NCI-H1694 (cell line): ENCODE data around the gene MRGPRF.

Source experiments
- DNase-seq: peaks from one replicate; lab custom pipeline; 2025; lab: John Stamatoyannopoulos, UW

MRGPRF gene

DNA sequence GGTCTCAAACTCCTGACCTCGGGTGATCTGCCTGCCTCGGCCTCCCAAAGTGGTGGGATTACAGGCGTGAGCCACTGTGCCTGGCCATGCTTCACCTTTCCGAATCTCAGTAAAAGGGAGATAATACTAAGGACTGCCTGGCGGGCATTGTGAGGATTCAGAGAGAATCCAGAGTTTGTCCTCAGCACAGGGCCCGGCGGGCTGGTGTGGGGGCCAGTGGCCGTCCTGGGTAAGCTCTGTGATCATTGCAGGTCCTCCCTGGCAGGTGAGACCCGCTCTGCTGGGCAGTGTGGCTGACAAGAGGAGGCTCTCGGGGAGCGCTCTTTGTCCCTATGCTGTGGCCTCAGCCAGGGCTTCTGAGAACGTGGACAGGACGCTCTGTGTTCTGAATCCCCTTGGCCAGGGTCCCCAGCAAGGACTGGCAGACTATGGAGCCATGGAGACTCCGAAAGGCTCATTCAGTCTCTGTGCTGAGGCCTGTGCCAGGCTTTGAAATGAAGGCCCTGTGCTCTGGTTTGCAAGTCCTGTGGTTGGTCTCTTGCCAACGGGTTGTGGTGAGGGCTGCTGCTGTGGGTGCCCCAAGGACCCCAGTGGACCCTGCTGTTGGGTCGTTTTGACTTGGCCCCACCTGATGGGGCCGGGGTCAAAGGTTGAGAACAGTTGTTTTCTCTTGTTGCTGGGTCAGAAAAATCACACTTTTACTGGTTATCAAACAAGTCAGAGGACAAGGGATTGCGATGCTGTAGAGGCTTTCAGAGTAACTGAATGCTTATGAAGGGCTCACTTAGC lies 37.7 kb upstream of the MRGPRF start:
- DNase-seq, result no peak

DNA sequence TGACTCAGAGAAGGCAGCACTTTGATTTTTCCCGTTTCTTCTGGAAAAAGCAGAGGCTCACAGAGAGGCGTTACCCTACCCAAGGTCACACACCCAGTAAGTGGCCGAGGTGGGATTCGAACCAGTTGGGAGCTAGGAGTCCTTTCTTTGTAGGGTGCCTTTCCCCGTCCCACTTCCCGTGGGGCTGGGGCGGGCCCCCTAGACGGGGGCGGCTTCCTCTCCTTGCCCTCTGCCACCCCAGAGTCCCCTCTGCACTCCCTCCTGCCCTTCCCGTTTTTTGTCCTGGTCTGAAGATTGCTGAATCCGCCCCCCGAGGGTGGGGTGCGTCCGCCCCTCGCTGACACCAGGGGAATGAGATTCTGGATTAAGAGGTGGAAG lies 36.4 kb upstream of the MRGPRF start:
- no peak for DNase-seq

DNA sequence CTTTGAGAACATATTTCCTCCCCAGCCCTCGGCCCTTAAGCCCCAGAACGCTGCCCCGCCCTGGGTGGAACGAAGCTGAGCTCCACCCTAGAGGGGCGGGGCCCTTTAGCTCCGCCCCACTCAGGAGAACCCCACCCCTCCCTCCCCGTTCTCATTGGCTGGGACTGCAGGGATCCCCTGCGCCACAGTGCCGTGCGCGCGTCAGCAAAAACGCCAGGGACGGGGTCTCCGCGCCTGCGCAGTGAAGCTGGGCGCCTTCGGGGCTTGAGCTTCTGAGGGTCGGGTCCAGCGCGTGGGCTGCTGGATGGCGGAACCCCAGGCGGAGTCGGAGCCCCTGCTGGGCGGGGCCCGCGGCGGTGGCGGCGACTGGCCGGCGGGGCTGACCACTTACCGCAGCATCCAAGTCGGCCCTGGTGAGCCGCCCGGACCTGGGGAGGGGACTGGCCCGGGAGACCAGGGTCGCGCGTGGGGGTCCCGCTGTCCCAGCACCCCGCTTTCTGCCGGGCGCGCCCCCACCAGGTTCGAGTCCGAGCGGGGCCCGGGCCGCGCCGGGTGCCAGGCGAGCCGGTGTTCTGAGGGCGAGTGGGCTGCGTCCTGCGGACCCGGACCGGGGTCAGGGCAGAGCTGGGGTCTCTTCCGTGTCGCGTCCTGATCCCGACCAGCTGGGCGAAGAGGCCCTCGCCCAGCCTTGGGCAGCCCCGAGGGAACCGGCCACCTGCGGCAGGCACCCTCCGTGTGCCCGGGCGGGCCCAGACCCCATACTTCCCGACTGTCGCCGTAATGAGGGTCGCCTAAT lies 35.8 kb upstream of the MRGPRF start, which contains the start of gene TPCN2:
TPCN2 (plus strand) TSS at position 239 of the 796 bp plus-strand sequence; CDS start at position 305, 66 bp downstream.
- peak; percentile 78 for DNase-seq

DNA sequence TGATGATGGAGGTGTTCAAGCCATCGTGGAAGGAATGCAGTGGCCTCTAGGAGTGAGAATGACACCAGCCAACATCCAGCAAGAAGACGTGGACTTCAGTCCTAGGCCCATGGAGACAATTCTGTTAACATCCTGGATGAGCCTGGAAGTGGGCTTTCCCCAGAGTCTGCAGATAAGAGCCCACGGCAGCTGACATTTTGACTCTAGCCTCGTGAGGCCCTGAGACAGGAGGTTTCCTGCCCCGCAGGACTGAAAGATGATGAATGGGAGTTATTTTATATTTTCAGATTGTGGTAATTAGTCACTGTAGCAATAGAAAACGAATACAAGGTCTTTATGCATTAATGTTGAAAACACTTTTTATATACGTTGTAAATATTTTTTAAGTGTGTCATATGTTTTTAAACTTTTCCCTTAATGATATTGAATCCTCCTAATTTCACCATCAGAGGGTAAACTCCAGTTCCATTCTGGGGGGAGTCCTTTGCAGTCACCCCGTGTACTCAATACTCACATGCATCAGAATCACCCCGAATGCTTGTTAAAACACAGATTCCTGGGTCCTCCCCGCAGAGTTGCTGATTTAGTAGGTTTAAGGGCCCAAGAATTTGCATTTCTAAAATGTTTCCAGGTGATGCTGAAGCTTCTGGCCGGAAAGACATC lies 35.1 kb upstream of the MRGPRF start:
- DNase-seq, result no peak

DNA sequence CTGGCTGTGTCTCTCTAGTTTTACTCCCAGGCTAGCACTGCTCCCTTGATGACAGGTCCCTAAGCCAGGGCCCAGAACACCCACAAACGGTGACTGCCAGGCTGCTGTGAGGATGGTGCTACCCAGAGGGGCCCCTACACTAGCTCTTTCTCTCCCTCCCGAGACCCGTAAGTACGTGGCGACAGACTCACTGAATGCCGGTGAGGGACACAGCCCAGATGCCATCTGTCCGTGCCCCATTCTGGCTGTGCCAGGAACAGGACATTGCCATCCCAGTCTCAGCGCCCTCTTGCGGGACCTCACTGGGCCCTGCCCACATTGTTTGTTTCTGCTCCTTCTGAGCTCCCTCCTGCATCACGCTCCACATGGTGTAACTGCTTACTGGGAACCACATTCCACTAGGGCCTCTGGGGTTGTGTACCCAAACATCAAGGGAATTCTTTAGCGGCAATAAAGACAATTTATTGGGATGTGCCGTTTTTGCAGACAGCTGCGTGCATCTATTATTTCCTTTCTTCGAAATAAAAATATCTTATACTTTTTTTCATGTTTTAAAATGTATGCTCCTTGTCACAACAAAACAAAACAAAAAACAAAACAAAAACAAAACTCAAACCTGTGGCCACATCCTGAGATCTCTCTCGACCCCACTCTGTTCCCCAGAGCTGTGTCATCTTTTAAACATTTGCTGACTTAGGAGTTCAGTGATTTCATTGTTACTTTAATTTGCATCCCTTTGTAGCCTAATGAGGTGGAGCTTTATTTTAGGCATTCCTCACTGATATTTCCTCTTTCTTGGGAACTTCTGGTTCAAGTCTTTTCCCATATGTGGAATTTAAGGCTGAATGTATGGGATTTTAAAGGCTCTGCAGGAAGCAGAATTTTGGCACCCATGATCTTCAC lies 31.3 kb upstream of the MRGPRF start:
- DNase-seq, result peak; percentile 49

DNA sequence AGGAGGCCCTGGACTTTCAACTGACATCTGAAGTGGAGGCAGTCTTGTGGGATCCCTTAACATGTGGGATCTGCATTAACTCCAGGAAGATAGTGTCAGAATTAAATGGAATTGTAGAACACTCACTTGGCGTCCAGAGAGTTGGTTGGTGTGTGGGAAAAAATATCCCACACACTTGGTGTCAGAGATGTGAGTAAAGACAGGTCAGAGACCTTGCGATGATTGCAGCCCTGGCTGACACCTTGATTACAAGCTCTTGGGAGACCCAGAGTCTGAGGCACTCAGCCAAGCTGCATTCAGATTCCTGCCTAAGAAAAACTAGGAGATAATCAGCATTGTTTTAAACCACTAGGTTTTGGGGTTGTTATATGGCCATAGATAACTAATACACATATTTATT lies 28.5 kb upstream of the MRGPRF start:
- DNase-seq, result no peak

DNA sequence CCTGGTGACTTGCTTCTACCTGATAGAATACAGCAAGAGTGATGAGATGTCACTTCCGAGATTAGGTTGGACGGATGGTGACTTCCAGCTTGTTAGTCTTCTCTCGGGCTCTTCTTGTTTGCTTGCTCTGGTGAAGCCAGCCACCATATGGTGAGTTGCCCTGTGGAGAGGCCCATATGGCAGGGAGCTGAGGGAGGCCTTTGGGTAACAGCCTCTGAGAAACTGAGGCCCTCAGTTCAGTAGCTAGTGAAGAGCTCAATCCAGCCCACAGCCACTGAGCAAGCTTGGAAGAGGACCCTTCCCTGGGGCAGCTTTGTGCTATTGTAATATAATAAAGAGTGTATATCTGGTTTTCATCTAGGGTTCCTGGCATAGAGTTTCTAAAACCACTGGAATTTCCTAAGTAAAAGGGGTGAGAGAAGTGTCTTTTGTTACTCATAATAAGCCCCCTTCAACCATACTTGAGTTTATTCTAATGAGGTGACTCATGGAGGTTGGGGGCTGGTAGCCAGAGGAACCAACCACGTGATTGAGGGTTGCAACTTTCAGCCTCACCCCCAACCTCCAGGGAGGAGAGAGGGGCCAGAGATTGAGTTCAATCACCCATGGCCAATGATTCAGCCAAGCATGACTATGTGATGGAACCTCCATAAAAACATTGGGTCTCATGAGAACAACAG lies 27.7 kb upstream of the MRGPRF start:
- no peak for DNase-seq

DNA sequence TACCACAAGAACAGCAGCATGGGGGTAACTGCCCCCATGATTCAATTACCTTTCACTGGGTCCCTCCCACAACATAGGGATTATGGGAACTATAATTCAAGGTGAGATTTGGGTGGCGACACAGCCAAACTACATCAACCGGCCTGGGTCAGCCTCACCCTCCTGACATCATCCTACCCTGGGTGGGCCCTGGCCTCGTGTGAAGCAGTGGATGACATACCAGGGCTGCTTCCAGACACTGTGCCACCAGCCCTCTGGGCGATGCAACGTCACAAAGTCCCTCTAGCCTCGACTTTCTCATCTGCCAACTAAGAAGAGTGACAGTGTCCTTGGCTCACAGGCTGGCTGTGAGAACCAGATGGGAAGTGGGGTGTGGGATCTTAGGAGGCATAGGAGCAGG lies 27.0 kb upstream of the MRGPRF start:
- no peak for DNase-seq

DNA sequence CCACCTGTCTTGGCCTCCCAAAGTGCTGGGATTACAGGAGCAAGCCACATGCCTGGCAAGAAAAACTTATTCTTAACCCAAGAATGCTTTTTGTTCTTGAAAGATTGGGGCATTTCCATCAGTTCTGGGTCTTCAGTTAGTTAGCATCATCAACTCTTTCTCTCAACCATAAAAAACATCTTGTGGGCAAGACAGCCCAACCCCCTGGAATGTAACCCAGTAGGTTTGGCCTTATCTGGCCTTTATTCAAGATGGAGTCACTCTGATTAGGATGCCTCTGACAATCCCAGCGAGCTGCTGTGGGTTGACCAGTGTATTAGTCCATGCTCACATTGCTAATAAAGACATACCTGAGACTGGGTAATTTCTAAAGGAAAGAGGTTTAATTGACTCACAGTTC lies 26.5 kb upstream of the MRGPRF start:
- DNase-seq, result no peak

DNA sequence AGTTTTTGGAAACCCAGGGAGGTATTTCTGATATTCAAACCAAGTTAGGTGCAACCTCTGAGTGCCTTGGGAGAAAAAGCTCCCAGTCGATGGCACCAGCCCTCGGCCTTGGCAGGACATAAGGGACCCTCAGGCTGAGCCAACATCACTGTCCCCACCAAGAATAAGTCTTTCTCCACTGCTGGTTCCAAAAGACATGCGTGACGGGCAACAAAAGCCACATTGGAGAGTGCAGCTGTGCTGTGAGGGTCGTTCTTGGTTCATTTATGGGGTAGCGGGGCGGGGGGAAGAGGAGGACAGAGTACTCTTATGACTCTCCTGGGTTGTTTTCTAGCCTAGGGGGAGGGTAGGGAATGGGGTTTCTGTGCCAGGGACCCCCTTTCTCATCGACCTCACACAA lies 24.5 kb upstream of the MRGPRF start:
- no peak for DNase-seq

DNA sequence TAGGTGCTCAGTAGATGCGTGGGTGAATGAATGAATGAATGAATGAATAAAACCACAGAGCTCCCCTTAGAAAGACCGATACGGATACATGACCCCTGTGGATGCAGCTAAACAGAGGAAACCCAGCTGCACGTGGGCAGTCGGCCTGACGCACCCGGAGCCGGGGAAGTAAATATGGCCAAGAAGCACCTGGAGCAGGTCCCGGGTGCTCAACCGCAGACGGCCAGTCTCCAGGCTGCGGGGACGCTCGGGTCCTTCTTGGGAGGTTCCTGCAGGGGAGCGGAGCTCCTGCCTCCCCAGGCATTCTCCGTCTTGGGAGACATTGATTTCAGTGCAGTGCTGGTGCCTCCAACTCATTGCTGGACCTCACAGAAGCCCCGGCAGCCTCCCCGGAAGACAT lies 24.0 kb upstream of the MRGPRF start:
- no peak for DNase-seq

DNA sequence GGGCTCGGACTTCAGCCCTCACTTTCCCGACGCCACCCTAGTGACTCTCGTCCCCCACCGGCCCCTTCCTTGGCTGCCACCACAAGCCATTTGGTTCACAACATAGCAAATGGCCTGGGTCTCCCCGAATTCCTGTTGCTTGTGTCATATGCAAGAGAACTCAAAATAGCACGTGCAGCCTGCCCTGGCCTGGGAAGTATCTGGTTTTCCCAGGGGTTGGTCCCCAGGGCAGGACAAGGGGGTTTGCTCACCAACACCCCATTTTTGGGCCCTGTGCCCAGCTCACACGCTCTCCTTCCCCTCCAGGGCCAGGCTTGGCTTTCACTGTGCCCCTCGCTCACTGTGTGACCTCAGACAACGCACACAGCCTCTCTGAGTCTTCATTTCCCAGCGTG lies 22.9 kb upstream of the MRGPRF start:
- no peak for DNase-seq

DNA sequence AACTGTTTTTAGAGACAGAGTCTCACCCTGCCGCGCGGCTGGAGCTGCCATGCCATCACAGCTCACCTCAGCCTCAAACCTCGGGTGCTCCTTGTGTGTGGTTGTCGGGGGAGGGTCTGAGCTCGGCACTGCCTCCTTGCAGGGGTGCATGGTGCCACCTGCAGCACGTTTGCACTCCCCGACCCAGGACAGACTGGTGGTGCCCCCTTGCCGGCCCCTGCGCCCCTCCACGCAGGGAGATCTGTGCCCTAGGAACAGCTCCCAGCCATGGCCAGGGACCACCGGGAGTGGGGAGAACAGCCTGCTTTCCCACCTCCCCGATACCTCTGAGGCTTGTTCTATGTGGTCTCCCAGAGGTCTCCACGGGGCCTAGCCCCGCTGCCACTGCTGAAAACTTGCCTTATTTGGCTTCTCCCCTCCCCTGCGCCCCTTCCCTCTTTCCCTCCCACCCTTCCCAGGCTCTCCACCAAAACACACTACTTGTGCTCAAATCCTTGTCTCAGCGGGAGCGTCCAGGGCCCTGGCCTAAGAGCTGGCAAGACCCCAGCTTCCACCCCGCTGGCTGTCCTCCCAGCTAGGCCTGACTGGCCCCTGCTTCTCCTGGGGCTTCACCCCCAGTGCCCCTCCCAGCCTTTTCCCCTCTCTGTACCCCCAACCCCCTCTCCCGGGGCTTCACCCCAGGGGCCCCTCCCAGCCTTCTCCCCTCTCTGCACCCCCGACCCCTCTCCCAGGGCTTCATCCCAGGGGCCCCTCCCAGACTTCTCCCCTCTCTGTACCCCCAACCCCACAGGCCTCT lies 22.3 kb upstream of the MRGPRF start:
- no peak for DNase-seq

DNA sequence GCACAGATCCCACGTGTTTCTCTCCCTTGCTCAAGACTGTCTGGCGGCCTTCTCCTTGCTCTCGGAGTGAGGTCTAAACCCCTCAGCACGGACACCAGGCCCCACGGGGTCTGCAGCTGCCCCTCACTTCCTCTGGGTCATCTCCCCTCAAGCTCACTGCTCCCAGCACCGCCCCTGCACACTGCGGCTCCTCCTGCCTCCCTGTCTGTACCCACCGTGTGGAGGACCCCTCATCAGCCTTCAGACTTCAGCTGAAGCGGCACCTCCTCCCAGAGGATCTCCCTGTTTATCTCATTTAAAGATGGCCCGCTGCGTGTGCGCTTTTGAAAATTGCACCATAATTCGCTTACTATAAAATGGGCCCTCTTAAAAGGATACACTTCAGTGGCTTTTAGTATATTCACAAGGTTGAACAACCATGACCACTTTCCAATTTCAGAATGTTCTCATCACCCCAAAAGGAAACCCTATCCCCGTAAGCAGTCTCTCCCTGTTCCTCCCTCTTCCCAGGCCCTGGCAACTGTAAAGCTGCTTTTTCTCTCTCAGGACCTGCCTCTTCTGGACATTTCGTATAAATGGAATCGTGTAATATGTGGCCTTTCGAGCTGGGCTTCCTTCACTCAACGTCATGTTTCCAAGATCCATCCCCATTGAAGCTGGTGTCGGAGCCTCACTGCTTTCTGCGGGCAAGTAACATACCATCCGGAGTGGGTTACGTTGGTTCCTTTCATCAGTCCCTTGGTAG lies 21.2 kb upstream of the MRGPRF start:
- no peak for DNase-seq

DNA sequence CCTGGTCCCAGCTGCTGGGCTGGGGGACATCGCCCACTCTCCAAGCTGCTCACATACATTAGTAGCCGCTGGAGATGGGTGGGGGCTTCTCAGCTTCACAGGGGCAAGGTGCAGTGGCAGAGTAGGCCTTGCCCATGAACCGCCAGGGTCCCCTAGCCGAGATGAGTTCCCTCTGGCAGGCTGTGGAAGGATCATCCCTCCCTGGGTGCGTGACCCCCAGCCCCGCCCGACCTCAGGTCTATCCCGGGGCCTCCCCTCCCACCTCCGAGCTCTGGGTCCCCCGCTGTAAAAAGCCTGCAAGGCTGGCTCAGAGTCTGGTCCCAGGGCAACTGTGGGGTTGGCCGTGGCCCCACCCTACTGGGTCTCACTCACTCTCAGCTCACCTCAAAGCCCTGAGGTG lies 20.4 kb upstream of the MRGPRF start:
- DNase-seq, result no peak

DNA sequence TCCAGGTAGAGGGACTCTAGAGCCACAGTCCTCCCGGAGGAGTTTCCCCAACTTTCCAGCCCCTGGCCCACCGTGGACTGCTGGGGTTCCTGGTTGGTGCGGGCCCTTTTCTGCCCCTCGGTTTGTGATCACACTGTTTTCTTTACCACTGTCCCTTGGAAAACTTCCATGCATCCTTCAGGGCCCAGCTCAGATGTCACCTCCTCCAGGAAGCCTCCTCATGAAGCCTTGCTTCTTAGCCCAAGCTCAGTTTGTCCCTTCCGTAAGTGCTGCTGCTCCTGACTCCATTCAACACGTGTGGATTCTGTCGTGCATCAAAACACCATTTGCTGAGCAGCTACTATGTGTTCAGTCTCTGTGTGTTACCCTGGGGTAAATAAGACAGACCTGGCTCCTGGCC lies 19.8 kb upstream of the MRGPRF start:
- DNase-seq, result no peak

DNA sequence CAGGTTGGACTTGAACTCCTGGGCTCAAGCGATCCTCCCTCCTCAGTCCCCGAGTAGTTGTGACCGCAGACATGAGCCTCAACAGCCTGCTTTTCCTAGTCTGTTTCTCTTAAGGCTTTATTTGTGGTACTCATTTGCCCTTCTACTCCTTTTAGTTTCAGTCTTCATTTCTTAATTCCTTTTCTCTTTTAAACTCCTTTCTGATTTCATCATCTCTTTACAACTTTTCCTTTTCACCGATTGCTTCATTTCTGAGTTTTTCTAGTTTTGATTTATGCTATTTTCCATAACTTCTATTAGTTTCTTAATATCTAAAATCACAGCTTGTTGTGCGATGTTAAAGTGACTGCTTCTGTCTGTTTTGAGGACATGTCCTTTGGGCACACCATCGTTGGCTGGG lies 17.3 kb upstream of the MRGPRF start:
- DNase-seq, result no peak

DNA sequence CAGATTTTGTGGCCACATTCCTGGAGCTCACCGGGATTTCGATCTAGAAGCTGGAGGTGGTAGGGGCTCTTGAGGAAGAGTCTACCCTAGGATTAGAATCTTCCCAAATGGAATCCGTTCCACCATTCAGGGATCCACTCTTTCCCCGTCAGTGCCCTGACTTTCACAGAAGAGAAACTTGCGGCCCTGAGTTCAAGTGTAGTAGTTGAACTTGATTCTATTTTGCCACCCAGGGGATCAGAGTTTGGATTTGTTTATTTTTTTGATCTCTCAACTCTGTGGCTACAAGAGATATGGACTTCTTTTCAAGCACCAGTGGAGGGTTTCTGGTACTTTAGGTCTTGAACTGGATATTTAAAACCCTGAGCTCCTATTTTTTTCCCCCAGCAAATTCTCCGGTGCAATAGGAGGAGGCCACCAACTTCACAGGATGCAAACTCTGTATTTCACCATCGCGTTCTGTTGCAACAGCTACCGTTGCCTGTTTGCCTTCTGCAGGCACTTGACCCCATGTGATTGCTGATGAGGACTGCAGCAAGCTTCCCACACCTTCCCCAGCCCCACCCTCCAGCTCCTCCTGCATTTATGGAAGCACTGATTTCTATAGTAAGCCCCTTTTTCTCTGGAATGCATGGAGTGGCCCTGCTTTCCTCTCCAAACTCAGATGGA lies 14.8 kb upstream of the MRGPRF start:
- DNase-seq, result no peak

DNA sequence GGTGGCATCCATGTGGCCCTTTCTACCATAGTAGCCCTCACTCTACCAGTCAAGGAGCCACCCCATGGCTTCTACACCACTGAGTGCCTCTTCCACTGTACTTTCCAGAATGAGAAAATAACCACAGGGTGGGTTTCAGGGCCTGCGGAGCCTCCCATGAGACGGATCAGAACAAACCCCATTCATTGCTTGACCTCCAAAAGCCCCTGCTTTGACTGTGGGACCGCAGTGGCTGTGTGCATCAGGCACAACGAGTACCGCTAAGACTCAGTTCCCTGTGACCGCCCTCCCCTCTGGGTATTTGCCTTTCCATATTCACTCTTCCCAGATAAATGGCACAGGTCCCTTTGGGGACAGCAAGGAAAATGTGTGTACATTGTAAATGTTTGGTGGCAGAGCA lies 11.5 kb upstream of the MRGPRF start:
- DNase-seq, result no peak
